Muscle layer of colon (tissue), 2 donors: ENCODE data around the gene STAT5B.
"Not testable (repeated sequence)": the region's sequence is repeated elsewhere in the genome, so short reads cannot be mapped to it uniquely, and the experiment has no call there.

ENCODE experiments used
- H3K27ac ChIP-seq: one replicate; pipeline ENCODE4 v1.7.0; 2013; ENCODE audit warnings: low read depth, mild to moderate bottlenecking, low read length, moderate library complexity
- H3K27me3 ChIP-seq, 2 donors: one replicate each; pipeline ENCODE4 v1.7.0; 2013; ENCODE audit warnings: low read length in 2 of 2, mild to moderate bottlenecking in 2 of 2; ENCODE audit not compliant: insufficient read depth in 2 of 2, control insufficient read depth in 1 of 2
- H3K36me3 ChIP-seq: one replicate; pipeline ENCODE4 v1.7.0; 2013; ENCODE audit warnings: mild to moderate bottlenecking, low read length; ENCODE audit not compliant: insufficient read depth
- H3K4me1 ChIP-seq: one replicate; pipeline ENCODE4 v1.7.0; 2013; ENCODE audit warnings: mild to moderate bottlenecking, low read length; ENCODE audit not compliant: insufficient read depth
- H3K4me3 ChIP-seq, 2 donors: one replicate each; pipeline ENCODE4 v1.7.0; 2013; ENCODE audit warnings: low read length in 2 of 2, low read depth in 1 of 2, mild to moderate bottlenecking in 1 of 2, moderate library complexity in 1 of 2
- H3K9ac ChIP-seq: one replicate; pipeline ENCODE4 v1.7.0; 2013; ENCODE audit warnings: low read length
- H3K9me3 ChIP-seq: one replicate; pipeline ENCODE4 v1.7.0; 2013; ENCODE audit warnings: mild to moderate bottlenecking, low read length
- donor health status: abdominal sarcoma.
- donor health status: Adenocarcinoma of cecum.

The STAT5B gene

GRCh38 chr17:42219280-42219679 is 56.9 kb downstream of the STAT5B start:
- not testable (repeated sequence) for H3K27ac ChIP-seq, H3K4me3 ChIP-seq, H3K9ac ChIP-seq, H3K27me3 ChIP-seq, H3K4me1 ChIP-seq, H3K9me3 ChIP-seq
- H3K36me3 ChIP-seq: peaks cover 67% of the 10 kb centered on the region

GRCh38 chr17:42214156-42214555 is 62.0 kb downstream of the STAT5B start:
- Histone ChIP-seq H3K27me3 (no peaks in the 10 kb centered on the region), H3K4me3 (no peak overlapping the region), H3K9ac (no peak overlapping the region), H3K4me1 (no peaks in the 10 kb centered on the region), H3K27ac (no peak overlapping the region), H3K9me3 (no peaks in the 10 kb centered on the region), H3K36me3 (peaks cover 70% of the 10 kb centered on the region)

- Histone ChIP-seq H3K27ac (no peak overlapping the region), H3K27me3 (no peaks in the 10 kb centered on the region), H3K9me3 (no peaks in the 10 kb centered on the region), H3K4me1 (no peaks in the 10 kb centered on the region), H3K36me3 (peaks cover 65% of the 10 kb centered on the region), H3K4me3 (no peak overlapping the region), H3K9ac (no peak overlapping the region)
Measured at GRCh38 chr17:42212382-42212781, 63.8 kb downstream of the STAT5B start.

DNA sequence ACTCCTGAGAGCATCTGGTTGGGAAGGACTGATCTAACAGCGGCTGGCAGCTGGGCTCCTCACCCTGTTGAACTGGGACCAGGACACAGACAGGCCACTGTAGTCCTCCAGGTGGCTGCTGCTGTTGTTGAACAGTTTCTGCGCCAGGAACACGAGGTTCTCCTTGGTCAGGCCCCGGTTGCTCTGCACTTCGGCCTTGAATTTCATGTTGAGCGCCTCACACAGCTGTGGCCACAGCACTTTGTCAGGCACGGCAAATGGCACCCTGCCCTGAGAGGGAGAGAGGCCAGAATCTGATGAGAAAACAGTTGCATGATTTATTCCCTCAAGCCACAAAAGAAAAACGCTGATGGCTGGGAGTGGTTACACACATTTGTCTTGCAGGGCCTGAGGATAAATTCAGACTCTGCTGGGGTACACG is 64.3 kb downstream of the STAT5B start:
- H3K36me3 ChIP-seq: peaks cover 63% of the 10 kb centered on the region
- H3K27ac ChIP-seq, H3K4me1 ChIP-seq, H3K9me3 ChIP-seq, H3K27me3 ChIP-seq, H3K4me3 ChIP-seq, H3K9ac ChIP-seq: not testable (repeated sequence)

DNA sequence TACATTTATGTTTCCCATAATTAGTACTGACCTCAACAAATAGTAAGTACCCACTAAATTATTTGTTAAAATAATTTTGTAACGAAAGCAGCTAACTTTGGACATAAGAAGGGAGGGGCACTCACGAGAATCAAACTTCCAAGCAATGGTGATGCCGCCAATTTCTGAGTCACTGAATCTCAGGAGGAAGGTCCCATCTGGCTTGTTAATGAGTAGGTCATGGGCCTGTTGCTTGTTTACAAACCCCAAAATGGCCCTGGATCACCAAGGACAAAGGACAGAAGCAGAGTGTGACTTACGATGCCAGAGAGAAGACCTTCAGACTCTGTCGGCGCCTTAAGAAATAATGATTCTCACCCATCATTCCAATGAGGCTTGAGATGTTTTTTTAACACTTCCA is 66.1 kb downstream of the STAT5B start:
- Histone ChIP-seq H3K9me3 (no peaks in the 10 kb centered on the region), H3K4me3 (no peak overlapping the region), H3K36me3 (peaks cover 59% of the 10 kb centered on the region), H3K27ac (no peak overlapping the region), H3K9ac (no peak overlapping the region), H3K4me1 (no peaks in the 10 kb centered on the region), H3K27me3 (no peaks in the 10 kb centered on the region)

DNA sequence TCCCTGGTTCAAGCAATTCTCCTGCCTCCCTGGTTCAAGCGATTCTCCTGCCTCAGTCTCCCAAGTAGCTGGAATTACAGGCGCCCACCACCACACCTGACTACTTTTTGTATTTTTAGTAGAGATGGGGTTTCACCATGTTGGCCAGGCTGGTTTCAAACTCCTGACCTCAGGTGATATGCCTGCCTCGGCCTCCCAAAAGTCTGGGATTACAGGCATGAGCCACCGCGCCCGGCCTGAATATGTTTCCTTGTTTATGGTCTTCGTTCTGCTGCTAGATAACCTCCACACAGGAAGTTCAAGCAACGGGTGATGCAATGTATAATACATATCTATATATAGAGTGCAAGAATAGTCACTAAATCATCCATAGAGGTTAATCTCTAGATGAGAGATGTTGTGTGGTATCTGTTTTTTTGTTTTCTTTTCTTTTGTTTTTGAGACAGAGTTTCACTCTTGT is 70.0 kb downstream of the STAT5B start:
- H3K4me1 ChIP-seq, H3K9ac ChIP-seq, H3K9me3 ChIP-seq, H3K27ac ChIP-seq, H3K4me3 ChIP-seq, H3K27me3 ChIP-seq: not testable (repeated sequence)
- H3K36me3 ChIP-seq: peaks cover 73% of the 10 kb centered on the region

DNA sequence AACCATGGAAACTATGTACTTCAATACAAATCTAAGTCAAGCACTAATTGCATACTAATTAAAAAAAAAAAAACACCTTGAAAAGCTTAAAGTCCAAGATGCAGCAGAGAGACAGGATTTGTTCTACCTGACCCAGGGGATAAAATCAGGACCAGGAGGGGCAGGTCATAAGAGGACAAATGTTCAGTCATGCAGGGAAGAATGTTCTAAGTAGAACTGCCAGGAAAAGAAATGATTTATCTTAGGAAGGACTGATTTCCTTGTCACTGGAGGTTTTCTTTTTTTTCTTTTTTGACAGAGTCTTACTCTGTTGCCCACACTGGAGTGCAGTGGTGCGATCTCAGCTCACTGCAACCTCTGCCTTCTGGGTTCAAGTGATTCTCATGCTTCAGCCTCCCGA is 72.8 kb downstream of the STAT5B start:
- no peak overlapping the region for H3K4me3 ChIP-seq
- H3K36me3 ChIP-seq: peaks cover 62% of the 10 kb centered on the region
- H3K9ac ChIP-seq: no peak overlapping the region
- H3K27ac ChIP-seq: no peak overlapping the region
- no peaks in the 10 kb centered on the region for H3K9me3 ChIP-seq
- H3K27me3 ChIP-seq: no peaks in the 10 kb centered on the region
- H3K4me1 ChIP-seq: no peaks in the 10 kb centered on the region

DNA sequence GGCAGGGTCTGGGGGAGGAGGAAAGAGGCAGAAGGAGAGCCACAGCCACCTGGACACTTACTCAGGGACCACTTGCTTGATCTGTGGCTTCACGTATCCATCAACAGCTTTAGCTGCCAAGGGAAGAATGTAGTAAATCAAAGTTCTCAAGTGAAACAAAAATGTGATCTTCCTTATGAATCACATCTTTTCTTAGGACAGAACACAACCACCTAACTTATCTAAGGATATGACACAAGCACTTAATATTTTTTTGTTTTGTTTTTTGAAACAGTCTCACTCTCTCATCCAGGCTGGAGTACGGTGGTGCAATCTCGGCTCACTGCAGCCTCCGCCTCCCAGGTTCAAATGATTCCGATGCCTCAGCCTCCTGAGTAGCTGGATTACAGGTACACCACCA is 73.5 kb downstream of the STAT5B start:
- no peak overlapping the region for H3K27ac ChIP-seq
- H3K4me3 ChIP-seq: no peak overlapping the region
- H3K9me3 ChIP-seq: no peaks in the 10 kb centered on the region
- no peak overlapping the region for H3K9ac ChIP-seq
- H3K4me1 ChIP-seq: no peaks in the 10 kb centered on the region
- peaks cover 62% of the 10 kb centered on the region for H3K36me3 ChIP-seq
- H3K27me3 ChIP-seq: no peaks in the 10 kb centered on the region

- H3K4me3 ChIP-seq: no peak overlapping the region
- no peak overlapping the region for H3K9ac ChIP-seq
- H3K27me3 ChIP-seq: no peaks in the 10 kb centered on the region
- H3K27ac ChIP-seq: no peak overlapping the region
- peaks cover 57% of the 10 kb centered on the region for H3K36me3 ChIP-seq
- no peaks in the 10 kb centered on the region for H3K9me3 ChIP-seq
- H3K4me1 ChIP-seq: no peaks in the 10 kb centered on the region
Measured at GRCh38 chr17:42202159-42202558, 74.0 kb downstream of the STAT5B start.

DNA sequence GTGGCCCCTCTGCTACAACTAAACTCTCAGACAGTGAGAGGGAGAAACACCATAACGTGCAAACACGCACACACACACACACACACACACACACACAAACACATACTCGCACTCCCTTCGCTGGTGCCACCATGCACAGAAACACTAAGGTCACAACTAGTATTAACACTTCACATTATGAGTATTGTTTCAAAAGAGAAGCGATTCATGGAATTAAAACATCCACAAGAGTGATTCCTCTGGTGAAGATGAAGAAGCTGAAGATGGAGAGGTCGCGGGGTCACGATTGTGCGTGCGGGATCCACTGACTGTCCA is 74.8 kb downstream of the STAT5B start:
- no peak overlapping the region for H3K9ac ChIP-seq
- no peak overlapping the region for H3K27ac ChIP-seq

GRCh38 chr17:42200706-42201457 is 75.3 kb downstream of the STAT5B start:
- no peak overlapping the region for H3K9ac ChIP-seq
- H3K36me3 ChIP-seq: peaks cover 53% of the 10 kb centered on the region

More for the DNA sequence above, 74.8 kb downstream of the STAT5B start:
- Histone ChIP-seq H3K4me1 (no peaks in the 10 kb centered on the region), H3K4me3 (no peak overlapping the region), H3K36me3 (peaks cover 57% of the 10 kb centered on the region), H3K9me3 (no peaks in the 10 kb centered on the region), H3K27me3 (no peaks in the 10 kb centered on the region)

GRCh38 chr17:42199416-42200011 is 76.7 kb downstream of the STAT5B start:
- no peaks in the 10 kb centered on the region for H3K9me3 ChIP-seq
- peaks cover 43% of the 10 kb centered on the region for H3K36me3 ChIP-seq
- H3K27me3 ChIP-seq: no peaks in the 10 kb centered on the region
- H3K9ac ChIP-seq: no peak overlapping the region
- H3K4me1 ChIP-seq: no peaks in the 10 kb centered on the region
- no peak overlapping the region for H3K4me3 ChIP-seq
- H3K27ac ChIP-seq: no peak overlapping the region

More at GRCh38 chr17:42200706-42201457, 75.3 kb downstream of the STAT5B start:
- H3K27me3 ChIP-seq: no peaks in the 10 kb centered on the region
- H3K9me3 ChIP-seq: no peaks in the 10 kb centered on the region
- H3K27ac ChIP-seq: no peak overlapping the region
- H3K4me1 ChIP-seq: no peaks in the 10 kb centered on the region
- no peak overlapping the region for H3K4me3 ChIP-seq
